Measurements from ENCODE around the gene COG7. TPM values are rescaled to one million over a fixed set of nuclear protein-coding genes. Genes with fewer than 3 reads are reported as not detected.
"Not testable (repeated sequence)": the region's sequence is repeated elsewhere in the genome, so short reads cannot be mapped to it uniquely, and the experiment has no call there.

COG7 gene
- total and polyA plus RNA-seq, 2 of the 13 experiments (the other 11 are each of a cell fraction or from before 2014, with no cell fraction given), result 12.6 to 54.5 TPM

- H3K4me1 ChIP-seq (ENCODE audit: insufficient read depth, low read length), result no peaks in the 10 kb centered on the region
- intact Hi-C loops (cut with micrococcal nuclease; ENCODE audit: unreplicated experiment) (no loop called here), in situ Hi-C loops (cut with HindIII; ENCODE audit: extremely low pct_ligation_motif_present, low pct_unique_long_range_greater_than_20kb) (no loop called here)
- CTCF ChIA-PET (ENCODE audit: low intra/inter-chr PET ratio, low total read pairs), result no interaction called here
- peaks cover 31 to 77% of the 10 kb centered on the region in 2 experiments for H3K36me3 ChIP-seq (replicated peaks in 1 of 2; ENCODE audit: control insufficient read depth in 1 of 2, insufficient read depth in 2 of 2, low read length in 2 of 2)
- H3K9me3 ChIP-seq (ENCODE audit: low read length), result no peaks in the 10 kb centered on the region
- DNase-seq (ENCODE audit: low spot score) (no peak), FAIRE-seq (no peak), ATAC-seq (no peak)
- WGBS (ENCODE audit: low lambda C conversion rate), result 96% methylated on average over 8 of the region's 8 CpGs
- no peaks in the 10 kb centered on the region for H4K20me1 ChIP-seq (ENCODE audit: insufficient read depth, low read length)
- H3K27me3 ChIP-seq (ENCODE audit: control insufficient read depth in 1 of 2, insufficient read depth in 2 of 2, low read length in 2 of 2), result no peaks in the 10 kb centered on the region
- H2AFZ ChIP-seq (ENCODE audit: low read length), result no peak overlapping the region
- H3K9ac ChIP-seq (ENCODE audit: insufficient read depth, low read depth, low read length), result no peak overlapping the region
- H3K4me3 ChIP-seq (replicated peaks in 1 of 3; ENCODE audit: insufficient read depth in 1 of 3, low read depth in 2 of 3, low read length in 3 of 3), result no peak overlapping the region
- H3K4me2 ChIP-seq (ENCODE audit: low read depth, low read length), result no peak overlapping the region
- no peak overlapping the region for H3K27ac ChIP-seq (ENCODE audit: extremely low read length, insufficient read depth, low read length)
- POLR2A ChIA-PET, result no interaction called here
- no peak for TF ChIP-seq NFRKB (IDR thresholded peaks at IDR 0.05)
- no peak for TF ChIP-seq PAWR (CRISPR knock-in tag; IDR thresholded peaks at IDR 0.05; ENCODE audit: borderline replicate concordance)
- TF ChIP-seq ARID2 (CRISPR knock-in tag; IDR thresholded peaks at IDR 0.05; ENCODE audit: borderline replicate concordance), result no peak
- no peak for TF ChIP-seq ZSCAN29 (CRISPR knock-in tag; conservative IDR thresholded peaks at IDR 0.05)
- TF ChIP-seq E2F2 (CRISPR knock-in tag; IDR thresholded peaks at IDR 0.05; ENCODE audit: borderline replicate concordance), result no peak
- no peak for TF ChIP-seq HNF4A (CRISPR knock-in tag; IDR thresholded peaks at IDR 0.05)
- no peak for TF ChIP-seq TCF7L2 (IDR thresholded peaks at IDR 0.05; ENCODE audit: low read depth, low read length)
- no peak for TF ChIP-seq MTA1 (CRISPR knock-in tag; IDR thresholded peaks at IDR 0.05; ENCODE audit: borderline replicate concordance)
- no peak for TF ChIP-seq SMARCE1 (IDR thresholded peaks at IDR 0.05; ENCODE audit: borderline replicate concordance)
- no peak for TF ChIP-seq REL (CRISPR knock-in tag; conservative IDR thresholded peaks at IDR 0.05)
- H3K79me2 ChIP-seq (ENCODE audit: insufficient read depth, low read length), result no peaks in the 10 kb centered on the region
- BruUV-seq (replicated peaks), result no TSS peak
These were observed 51.9 kb downstream of the COG7 start for GRCh38 chr16:23401139-23401538.

- H3K4me3 ChIP-seq (replicated peaks in 1 of 3; ENCODE audit: insufficient read depth in 1 of 3, low read depth in 2 of 3, low read length in 3 of 3); H3K4me2 ChIP-seq (ENCODE audit: low read depth, low read length); ATAC-seq; H3K9ac ChIP-seq (ENCODE audit: insufficient read depth, low read depth, low read length); H3K27ac ChIP-seq (ENCODE audit: extremely low read length, insufficient read depth, low read length); POLR2A ChIA-PET; H3K9me3 ChIP-seq (ENCODE audit: low read length); in situ Hi-C loops (cut with HindIII; ENCODE audit: extremely low pct_ligation_motif_present, low pct_unique_long_range_greater_than_20kb); H4K20me1 ChIP-seq (ENCODE audit: insufficient read depth, low read length); CTCF ChIA-PET (ENCODE audit: low intra/inter-chr PET ratio, low total read pairs); H2AFZ ChIP-seq (ENCODE audit: low read length); FAIRE-seq; DNase-seq (ENCODE audit: low spot score); intact Hi-C loops (cut with micrococcal nuclease; ENCODE audit: unreplicated experiment); BruUV-seq (replicated peaks); H3K27me3 ChIP-seq (ENCODE audit: control insufficient read depth in 1 of 2, insufficient read depth in 2 of 2, low read length in 2 of 2); H3K79me2 ChIP-seq (ENCODE audit: insufficient read depth, low read length); H3K4me1 ChIP-seq (ENCODE audit: insufficient read depth, low read length): not testable (repeated sequence)
- H3K36me3 ChIP-seq (replicated peaks in 1 of 2; ENCODE audit: control insufficient read depth in 1 of 2, insufficient read depth in 2 of 2, low read length in 2 of 2), result peaks cover 29 to 75% of the 10 kb centered on the region in 2 experiments
- WGBS (ENCODE audit: low lambda C conversion rate), result 95% methylated on average over 7 of the region's 7 CpGs
These were observed 52.5 kb downstream of the COG7 start for GRCh38 chr16:23400447-23400846.

Data from HepG2 (cell line).